Tibial nerve (tissue), 4 donors: Measurements from ENCODE around the gene CAMK2D.

Experiments used
- CTCF ChIP-seq, 5 experiments: fragments of 200-600 bp in 3 of 5; fragments of 450-650 bp in 2 of 5; sonication (generic) in 3 of 5; IDR thresholded peaks; one replicate each; pipeline ENCODE4 v1.5.1; 2016 to 2019; ENCODE audit warnings: antibody characterized with exemption in 5 of 5, mild to moderate bottlenecking in 3 of 5, moderate library complexity in 2 of 5
- EP300 ChIP-seq, 2 donors: sonication (generic); formaldehyde crosslinking; IDR thresholded peaks; one replicate each; pipeline ENCODE4 v1.6.1; 2017; ENCODE audit warnings: antibody characterized with exemption in 2 of 2, mild to moderate bottlenecking in 1 of 2
- POLR2A ChIP-seq, 2 donors: fragments of 450-650 bp; IDR thresholded peaks; one replicate each; pipeline ENCODE4 v1.6.1; 2017; ENCODE audit warnings: antibody characterized with exemption in 2 of 2, mild to moderate bottlenecking in 2 of 2, moderate library complexity in 2 of 2

- TF ChIP-seq CTCF (IDR thresholded peaks at IDR 0.05) = no peak
- TF ChIP-seq POLR2A (IDR thresholded peaks at IDR 0.05) = no peak
- TF ChIP-seq EP300 (IDR thresholded peaks at IDR 0.05) = no peak
Observed at GRCh38 chr4:113582737-113583136, 178.8 kb downstream of the CAMK2D start.
